Measurements from ENCODE around the gene KCNQ5.

GRCh38 chr6:73180076-73180738 lies 558.3 kb downstream of the KCNQ5 start:
- TF ChIP-seq POLR2A (IDR thresholded peaks at IDR 0.05) (no peak), CTCF (IDR thresholded peaks at IDR 0.05) (no peak)
